ENCODE results near the gene TRPV3.

The TRPV3 gene

DNA sequence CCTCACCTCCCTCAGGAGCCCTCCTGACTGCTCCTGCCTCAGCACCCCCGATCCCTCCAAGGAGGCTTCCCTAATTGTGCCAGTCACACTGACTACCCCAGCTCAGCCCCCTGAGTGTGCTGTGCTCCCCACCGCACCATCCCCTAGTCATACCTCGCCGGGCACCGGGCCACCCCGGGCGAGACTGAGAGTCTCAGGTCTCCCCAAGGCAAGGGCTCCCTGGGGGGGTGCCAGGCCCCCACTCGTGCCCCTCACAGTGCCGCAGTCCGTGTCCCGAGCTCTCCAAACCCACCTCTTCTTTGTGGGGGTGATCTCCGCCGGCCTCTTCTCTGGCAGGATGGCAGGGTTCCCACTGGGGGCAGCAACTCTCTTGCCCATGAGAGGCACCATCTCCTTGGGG, 3.2 kb downstream of the TRPV3 start:
- TF ChIP-seq, protein P1, sequence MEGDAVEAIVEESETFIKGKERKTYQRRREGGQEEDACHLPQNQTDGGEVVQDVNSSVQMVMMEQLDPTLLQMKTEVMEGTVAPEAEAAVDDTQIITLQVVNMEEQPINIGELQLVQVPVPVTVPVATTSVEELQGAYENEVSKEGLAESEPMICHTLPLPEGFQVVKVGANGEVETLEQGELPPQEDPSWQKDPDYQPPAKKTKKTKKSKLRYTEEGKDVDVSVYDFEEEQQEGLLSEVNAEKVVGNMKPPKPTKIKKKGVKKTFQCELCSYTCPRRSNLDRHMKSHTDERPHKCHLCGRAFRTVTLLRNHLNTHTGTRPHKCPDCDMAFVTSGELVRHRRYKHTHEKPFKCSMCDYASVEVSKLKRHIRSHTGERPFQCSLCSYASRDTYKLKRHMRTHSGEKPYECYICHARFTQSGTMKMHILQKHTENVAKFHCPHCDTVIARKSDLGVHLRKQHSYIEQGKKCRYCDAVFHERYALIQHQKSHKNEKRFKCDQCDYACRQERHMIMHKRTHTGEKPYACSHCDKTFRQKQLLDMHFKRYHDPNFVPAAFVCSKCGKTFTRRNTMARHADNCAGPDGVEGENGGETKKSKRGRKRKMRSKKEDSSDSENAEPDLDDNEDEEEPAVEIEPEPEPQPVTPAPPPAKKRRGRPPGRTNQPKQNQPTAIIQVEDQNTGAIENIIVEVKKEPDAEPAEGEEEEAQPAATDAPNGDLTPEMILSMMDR (conservative IDR thresholded peaks at IDR 0.05; ENCODE audit: low read depth, low read length): no peak
- DNase-seq (ENCODE audit: low read depth): no peak

DNA sequence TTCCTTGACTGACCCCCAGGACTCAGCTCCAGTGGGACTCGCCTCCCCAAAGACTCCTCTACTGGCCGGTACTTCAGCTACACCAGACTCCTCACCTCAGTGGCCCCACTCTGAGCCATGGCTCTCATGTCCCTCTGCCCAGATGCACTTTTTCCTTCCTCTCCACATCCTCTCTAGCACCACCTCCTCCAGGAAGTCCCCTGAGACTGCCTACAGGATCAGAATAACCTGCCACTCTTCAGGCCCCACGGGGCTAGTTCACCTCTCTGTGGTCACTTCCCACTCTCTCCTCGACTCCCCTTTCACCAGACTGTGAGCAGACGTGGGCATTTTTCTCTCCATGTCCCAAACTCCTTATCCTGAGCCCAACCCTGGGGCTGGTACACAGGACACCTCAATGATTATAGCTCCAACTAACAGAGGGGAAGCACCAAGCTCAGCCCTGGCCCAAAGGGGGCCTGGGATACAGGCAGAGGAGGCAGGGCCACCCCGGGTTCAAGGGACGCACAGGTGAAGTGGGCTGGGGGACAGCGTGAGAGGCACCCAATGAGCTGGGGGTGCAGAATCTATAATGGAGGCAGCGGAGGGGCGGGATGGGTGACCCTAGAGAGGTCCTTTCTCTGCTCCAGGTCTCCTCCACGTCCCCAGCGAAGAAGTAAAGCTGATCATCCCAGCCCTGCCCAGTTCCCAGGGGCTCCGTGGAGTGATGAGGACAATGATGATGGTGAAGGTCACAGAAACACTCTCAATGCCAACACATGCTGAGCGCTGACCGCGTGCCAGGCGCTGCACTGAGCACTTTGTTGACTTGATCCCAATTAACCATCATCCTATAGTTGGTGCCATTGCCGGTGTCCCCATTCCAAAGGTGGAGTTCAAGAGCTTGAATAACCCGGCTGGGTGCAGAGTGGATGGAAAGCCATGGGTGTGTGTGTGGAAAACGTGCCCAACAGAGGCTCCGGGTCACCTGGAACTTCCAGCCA, 3.9 kb downstream of the TRPV3 start:
- no peak for DNase-seq (ENCODE audit: low read depth)
- TF ChIP-seq, protein P1 (conservative IDR thresholded peaks at IDR 0.05; ENCODE audit: low read depth, low read length): no peak
- no peak overlapping the region for H3K4me3 ChIP-seq (ENCODE audit: low read length)

More for the DNA sequence above, 3.2 kb downstream of the TRPV3 start:
- no peak overlapping the region for H3K4me3 ChIP-seq (ENCODE audit: low read length)

DNA sequence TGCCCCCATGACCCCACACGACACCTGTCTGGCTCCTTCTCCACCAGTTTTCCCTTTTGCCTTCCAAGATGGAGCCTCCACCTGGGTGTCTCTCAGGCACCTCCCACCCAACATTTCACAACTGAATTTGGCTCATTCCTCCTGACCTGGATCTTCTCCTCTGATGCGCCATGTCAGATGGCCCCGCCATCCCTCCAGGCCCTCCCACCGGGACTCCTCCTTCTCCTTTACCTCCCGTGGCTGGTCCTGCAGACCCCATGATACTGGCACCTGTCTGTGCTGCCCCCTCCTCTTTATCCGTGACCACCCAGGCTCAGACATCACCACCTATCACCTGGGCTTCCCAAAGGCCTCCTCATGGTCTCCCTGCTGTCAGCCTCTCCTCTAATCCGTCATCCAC, 4.7 kb downstream of the TRPV3 start:
- no peak for DNase-seq (ENCODE audit: low read depth)
- TF ChIP-seq, protein P1 (conservative IDR thresholded peaks at IDR 0.05; ENCODE audit: low read depth, low read length): no peak
- no peak overlapping the region for H3K4me3 ChIP-seq (ENCODE audit: low read length)

DNA sequence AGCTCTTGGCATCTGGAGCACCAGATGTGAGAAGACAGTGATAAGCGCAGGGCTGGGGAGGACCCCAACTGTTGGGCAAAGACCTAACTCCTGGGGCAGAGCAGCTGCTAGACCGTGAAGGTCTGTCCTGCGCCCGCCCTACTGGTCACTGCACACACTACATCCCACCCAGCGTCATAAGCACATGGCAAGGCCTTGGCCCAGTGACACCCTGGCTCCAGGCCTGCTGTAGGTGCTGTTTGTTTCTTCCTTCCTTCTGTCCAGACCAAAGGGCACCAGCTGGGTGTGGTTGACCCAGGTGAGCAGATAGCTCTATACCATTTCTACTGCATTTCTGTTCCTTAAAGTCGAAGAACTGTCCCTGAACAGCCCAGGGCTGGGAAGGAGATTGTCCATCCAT, 6.4 kb downstream of the TRPV3 start:
- DNase-seq (ENCODE audit: low read depth): no peak
- no peak overlapping the region for H3K4me3 ChIP-seq (ENCODE audit: low read length)
- TF ChIP-seq, protein P1 (conservative IDR thresholded peaks at IDR 0.05; ENCODE audit: low read depth, low read length): peak; percentile 10

DNA sequence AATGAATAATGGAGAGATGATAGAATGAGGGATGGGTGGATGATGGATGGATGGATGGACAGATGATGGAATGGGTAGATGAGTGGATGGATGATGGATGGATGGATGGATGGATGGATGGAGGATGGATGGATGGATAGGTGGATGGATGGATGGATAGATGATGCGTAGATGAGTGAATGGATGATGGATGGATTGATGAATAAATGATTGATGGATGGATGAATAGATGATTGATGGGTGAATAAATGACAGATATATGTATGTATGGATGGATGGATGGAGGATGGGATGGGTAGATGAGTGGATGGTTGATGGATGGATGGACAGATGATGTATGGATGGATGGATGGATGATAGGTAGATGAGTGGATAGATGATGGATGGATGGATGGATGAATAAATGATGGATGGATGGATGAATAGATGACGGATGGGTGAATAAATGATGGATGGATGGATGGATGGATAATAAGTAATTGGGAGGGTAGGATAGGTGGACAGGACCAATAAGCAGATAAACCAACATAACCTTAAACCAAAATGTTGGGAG, 7.9 kb downstream of the TRPV3 start:
- TF ChIP-seq, protein P1 (conservative IDR thresholded peaks at IDR 0.05; ENCODE audit: low read depth, low read length): no peak
- no peak overlapping the region for H3K4me3 ChIP-seq (ENCODE audit: low read length)
- DNase-seq (ENCODE audit: low read depth): no peak

DNA sequence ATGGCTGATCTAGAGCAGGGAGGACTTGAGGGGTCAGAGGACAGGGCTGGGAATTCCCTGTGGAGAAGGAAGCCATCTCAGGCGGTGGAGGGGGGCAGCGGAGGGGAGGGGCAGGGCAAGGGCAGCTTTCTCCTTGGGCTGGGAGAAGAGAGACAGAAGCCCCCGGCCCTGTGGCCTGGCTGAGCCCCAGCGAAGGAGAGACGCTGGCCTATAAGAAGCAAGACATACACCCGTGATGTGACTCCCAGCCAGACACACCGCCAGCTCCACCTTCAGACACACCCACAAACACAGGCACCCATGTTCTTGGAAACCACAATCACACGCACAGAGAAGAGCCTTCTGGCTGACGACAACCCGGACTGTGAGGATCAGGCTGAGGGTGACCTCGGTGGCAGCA, 10.0 kb downstream of the TRPV3 start:
- DNase-seq (ENCODE audit: low read depth): no peak
- H3K4me3 ChIP-seq (ENCODE audit: low read length): no peak overlapping the region
- TF ChIP-seq, protein P1 (conservative IDR thresholded peaks at IDR 0.05; ENCODE audit: low read depth, low read length): no peak
